ENCODE data around the gene VAT1L.

The VAT1L gene

DNA sequence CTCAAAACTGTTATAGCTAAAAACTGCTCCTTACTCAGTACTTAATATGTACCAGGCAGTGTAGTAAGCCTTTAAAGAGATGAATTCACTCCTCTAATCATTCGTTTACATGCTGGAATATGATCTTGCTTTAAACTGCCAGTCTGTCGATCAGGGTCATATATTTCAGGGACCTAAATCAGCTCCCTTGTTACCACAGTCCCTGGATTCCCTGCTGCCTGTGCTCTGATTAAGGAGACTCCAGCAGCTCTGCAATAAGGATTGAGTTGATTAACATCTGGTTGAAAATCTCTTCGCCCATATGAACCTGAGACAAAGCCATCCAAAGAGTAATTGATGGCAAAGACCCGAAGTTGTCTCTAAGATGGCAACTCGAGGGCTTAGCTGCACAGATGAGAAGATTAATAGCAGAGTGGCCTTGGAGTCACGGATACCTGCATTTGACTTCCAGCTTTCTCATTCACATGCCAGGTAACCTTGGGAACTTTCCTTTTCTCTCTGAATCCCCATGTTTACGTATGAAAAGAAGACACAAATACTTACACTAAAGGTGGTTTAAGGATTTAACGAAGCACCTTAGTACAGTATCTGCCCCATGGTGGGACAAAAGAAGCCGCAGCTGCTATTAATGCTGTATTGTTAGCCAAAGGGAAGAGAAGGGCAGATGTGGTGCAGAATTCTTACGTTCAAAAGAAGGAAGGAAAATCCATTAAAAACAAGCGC, 68.2 kb downstream of the VAT1L start:
- no peak overlapping the region for H3K27ac ChIP-seq
- TF ChIP-seq ZFX (IDR thresholded peaks at IDR 0.05; ENCODE audit: borderline replicate concordance) = no peak
- TF ChIP-seq, protein P1, sequence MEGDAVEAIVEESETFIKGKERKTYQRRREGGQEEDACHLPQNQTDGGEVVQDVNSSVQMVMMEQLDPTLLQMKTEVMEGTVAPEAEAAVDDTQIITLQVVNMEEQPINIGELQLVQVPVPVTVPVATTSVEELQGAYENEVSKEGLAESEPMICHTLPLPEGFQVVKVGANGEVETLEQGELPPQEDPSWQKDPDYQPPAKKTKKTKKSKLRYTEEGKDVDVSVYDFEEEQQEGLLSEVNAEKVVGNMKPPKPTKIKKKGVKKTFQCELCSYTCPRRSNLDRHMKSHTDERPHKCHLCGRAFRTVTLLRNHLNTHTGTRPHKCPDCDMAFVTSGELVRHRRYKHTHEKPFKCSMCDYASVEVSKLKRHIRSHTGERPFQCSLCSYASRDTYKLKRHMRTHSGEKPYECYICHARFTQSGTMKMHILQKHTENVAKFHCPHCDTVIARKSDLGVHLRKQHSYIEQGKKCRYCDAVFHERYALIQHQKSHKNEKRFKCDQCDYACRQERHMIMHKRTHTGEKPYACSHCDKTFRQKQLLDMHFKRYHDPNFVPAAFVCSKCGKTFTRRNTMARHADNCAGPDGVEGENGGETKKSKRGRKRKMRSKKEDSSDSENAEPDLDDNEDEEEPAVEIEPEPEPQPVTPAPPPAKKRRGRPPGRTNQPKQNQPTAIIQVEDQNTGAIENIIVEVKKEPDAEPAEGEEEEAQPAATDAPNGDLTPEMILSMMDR (IDR thresholded peaks at IDR 0.05) = no peak

DNA sequence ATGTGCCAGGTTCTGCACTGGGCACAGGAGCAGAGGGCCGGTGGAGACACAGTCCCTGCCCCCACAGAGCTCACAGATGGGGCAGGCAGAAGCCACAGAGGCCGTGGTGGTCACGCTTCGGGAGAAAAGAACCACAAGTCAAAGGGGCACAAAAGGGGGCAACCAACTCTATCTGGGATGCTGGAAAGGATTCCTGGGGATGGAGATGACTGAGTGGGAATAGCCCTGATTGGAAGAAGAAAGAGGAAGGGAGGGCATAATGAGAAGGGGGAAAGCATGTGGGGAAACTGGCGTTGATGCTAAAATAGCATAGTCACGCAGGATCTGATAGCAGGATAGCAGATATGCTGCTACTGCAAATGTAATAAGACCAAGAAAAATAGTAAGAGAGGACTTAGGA, 69.7 kb downstream of the VAT1L start:
- no peak for TF ChIP-seq ZFX (IDR thresholded peaks at IDR 0.05; ENCODE audit: borderline replicate concordance)
- TF ChIP-seq, protein P1 (IDR thresholded peaks at IDR 0.05) = no peak
- H3K27ac ChIP-seq = no peak overlapping the region

DNA sequence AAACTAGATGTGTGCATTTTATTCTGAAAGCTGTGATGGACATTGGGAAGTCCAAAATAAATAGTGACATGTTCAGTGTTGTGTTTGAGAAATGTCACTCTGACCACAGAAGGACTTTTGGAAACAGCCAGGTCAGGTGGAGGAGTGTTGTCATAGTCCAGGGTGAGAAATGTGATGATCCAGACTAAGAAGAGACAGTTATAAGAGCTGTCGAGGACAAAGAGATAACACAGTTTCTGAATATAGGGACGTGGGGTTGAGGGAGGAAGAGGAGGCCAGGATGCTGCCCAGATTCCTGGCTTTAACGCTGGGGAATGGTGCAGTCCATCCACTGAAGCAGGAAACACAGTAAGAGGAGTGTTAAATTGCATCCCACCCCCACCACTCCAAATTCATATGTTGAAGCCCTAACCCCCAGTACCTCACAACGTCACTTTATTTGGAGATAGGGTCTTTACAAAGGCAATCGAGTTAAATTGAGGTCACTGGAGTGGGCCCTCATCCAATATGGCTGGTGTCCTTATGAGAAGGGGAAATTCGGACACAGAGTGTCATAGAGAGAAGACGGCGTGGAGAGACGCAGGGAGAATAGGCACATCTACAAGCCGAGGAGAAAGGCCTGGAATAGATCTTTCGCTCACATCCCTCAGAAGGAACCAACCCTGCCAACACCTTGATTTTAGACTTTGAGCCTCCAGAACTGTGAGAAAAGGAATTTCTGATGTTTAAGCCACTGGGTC, 71.3 kb downstream of the VAT1L start:
- TF ChIP-seq ZFX (IDR thresholded peaks at IDR 0.05; ENCODE audit: borderline replicate concordance) = no peak
- TF ChIP-seq, protein P1 (IDR thresholded peaks at IDR 0.05) = no peak
- no peak overlapping the region for H3K27ac ChIP-seq

DNA sequence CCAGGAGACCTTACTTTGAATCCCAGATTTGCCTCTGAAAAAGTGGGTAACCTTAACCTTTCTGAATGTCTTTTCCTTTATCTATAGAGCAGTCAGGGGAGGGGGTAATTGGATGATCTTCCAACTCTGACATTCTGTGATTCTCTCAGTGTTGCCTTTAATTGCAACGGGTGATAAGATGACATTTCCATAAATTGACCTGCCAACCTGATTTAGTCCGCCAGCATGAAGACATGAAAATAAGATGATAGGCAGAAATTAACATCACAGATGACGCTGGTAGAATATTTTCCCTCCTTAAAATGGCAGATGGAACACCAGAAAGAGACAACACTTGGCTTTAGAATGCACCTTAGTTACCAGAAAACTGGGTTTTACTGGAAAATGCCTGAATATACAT, 72.6 kb downstream of the VAT1L start:
- TF ChIP-seq, protein P1 (IDR thresholded peaks at IDR 0.05) = no peak
- no peak for TF ChIP-seq ZFX (IDR thresholded peaks at IDR 0.05; ENCODE audit: borderline replicate concordance)

DNA sequence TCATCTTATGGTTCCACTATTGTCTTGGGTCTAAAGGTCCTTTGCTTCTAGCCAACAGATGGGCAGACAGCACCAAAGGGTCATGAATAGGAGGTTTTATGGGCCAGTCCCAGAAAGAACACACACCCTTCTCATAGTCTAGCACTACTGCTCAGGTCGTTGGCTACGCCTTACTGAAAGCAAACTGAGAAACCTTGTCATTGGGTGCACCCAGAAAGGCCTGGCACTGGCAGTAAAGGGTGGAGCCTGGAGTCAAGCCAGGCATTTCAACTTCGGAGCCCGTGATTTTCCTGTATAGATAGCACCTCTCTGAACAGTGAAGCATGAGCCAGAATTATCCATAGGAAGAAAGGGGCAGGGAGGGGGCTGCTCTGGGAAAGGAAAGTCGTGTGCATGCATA, 74.9 kb downstream of the VAT1L start:
- no peak overlapping the region for H3K27ac ChIP-seq
- no peak for TF ChIP-seq ZFX (IDR thresholded peaks at IDR 0.05; ENCODE audit: borderline replicate concordance)
- TF ChIP-seq, protein P1 (IDR thresholded peaks at IDR 0.05) = no peak

More for the DNA sequence above, 72.6 kb downstream of the VAT1L start:
- no peak overlapping the region for H3K27ac ChIP-seq

DNA sequence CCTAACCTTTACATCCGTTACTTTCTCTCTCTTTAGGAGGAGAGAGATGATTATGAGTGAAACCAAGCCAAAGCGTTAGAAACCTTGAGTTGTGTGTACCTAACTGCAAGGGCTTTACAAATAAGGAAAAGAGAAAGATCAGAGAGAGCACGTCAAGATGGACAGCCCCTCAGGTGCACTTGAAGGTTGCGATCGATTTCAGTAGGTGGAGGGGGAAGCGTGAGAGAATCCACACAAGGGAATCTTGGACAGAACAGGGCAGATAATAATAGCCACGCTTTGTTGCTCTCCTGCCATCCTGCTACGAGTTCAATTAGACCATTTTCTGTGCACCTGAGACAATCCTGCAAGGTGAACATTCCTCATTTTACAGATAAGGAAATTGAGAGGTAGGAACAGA, 78.4 kb downstream of the VAT1L start:
- no peak overlapping the region for H3K27ac ChIP-seq
- TF ChIP-seq, protein P1 (IDR thresholded peaks at IDR 0.05) = no peak
- no peak for TF ChIP-seq ZFX (IDR thresholded peaks at IDR 0.05; ENCODE audit: borderline replicate concordance)

DNA sequence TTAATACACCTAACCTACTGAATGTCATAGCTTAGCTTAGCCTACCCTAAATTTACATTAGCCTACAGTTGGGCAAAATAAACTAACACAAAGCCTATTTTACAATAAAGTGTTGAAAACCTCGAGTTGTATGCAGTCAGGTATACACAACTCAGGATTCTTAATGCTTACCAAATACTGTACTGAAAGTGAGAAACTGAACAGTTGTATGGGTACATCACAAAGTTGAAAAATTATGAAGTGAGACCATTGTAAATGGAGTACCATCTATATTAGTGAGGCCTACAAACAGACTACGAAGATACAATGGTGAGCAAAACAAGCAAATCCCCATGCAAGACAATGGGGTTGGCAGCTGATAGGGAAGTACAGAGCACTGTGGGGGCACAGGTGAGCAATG, 79.7 kb downstream of the VAT1L start:
- TF ChIP-seq ZFX (IDR thresholded peaks at IDR 0.05; ENCODE audit: borderline replicate concordance) = no peak
- TF ChIP-seq, protein P1 (IDR thresholded peaks at IDR 0.05) = no peak
- no peak overlapping the region for H3K27ac ChIP-seq

Data from 22Rv1 (cell line).